HepG2 (cell line): ENCODE measurements around the gene CIAPIN1. TPM values are rescaled to one million over a fixed set of nuclear protein-coding genes. Genes with fewer than 3 reads are reported as not detected.

Experiments
- ATAC-seq: fragments of 200-7000 bp; cut with Tn5 transposase; 3 replicates; pipeline ENCODE4 v1.9.1; 2020; ENCODE audit warnings: mild to moderate bottlenecking, moderate library complexity
- BruUV-seq: library from RNA; stranded (reverse); fragments of 400-500 nt; replicated peaks from 2 replicates; lab custom pipeline; 2021; lab: Mats Ljungman, UMichigan
- CTCF ChIA-PET: fragments of 300-600 bp; formaldehyde crosslinking; extraction: SDS; loops from one replicate; lab custom pipeline; 2021; ENCODE audit warnings: low total read pairs, inconsistent platforms, low intra/inter-chr PET ratio; lab: Yijun Ruan, JAX
- POLR2A ChIA-PET: fragments of 350-600 bp; sonication (Branson Sonifier 250); formaldehyde crosslinking; loops from one replicate; lab custom pipeline; 2020; ENCODE audit warnings: antibody characterized with exemption, inconsistent platforms; lab: Yijun Ruan, JAX
- DNase-seq: peaks from one replicate; pipeline ENCODE4 v3.0.0-alpha.2; 2015; ENCODE audit warnings: low spot score
- FAIRE-seq: peaks from 3 replicates; lab custom pipeline; 2011; peaks lifted over from hg19 to GRCh38; lab: Jason Lieb, UNC
- H2AFZ ChIP-seq: one replicate; pipeline ENCODE4 v1.6.1; 2011; ENCODE audit warnings: low read length, inconsistent platforms
- H3K27ac ChIP-seq: fragments of 300-600 bp; 3 replicates; pipeline ENCODE4 v1.8.0; 2011; ENCODE audit warnings: mixed run types, mild to moderate bottlenecking, mixed read lengths, low read length, inconsistent platforms; ENCODE audit not compliant: insufficient read depth; ENCODE audit errors: extremely low read length
- H3K27me3 ChIP-seq, 2 experiments: fragments of 200-600 bp in 1 of 2; 2 replicates in 1 of 2; 3 replicates in 1 of 2; pipeline versions ENCODE4 v1.6.0 to v1.8.0; 2011; ENCODE audit warnings: low read length in 2 of 2, mild to moderate bottlenecking in 2 of 2, moderate library complexity in 2 of 2, inconsistent platforms in 1 of 2; ENCODE audit not compliant: insufficient read depth in 2 of 2, control insufficient read depth in 1 of 2
- H3K36me3 ChIP-seq, 2 experiments: fragments of 200-600 bp in 1 of 2; replicated peaks in 1 of 2; 2 replicates in 1 of 2; 3 replicates in 1 of 2; pipeline versions ENCODE4 v1.5.1 to v1.8.0; 2011; ENCODE audit warnings: low read length in 2 of 2, inconsistent platforms in 1 of 2; ENCODE audit not compliant: insufficient read depth in 2 of 2, control insufficient read depth in 1 of 2
- H3K4me1 ChIP-seq: 2 replicates; pipeline ENCODE4 v1.5.1; 2012; ENCODE audit warnings: low read length, inconsistent platforms; ENCODE audit not compliant: insufficient read depth
- H3K4me2 ChIP-seq: 2 replicates; pipeline ENCODE4 v1.6.0; 2011; ENCODE audit warnings: low read depth, low read length, inconsistent platforms
- H3K4me3 ChIP-seq, 3 experiments: fragments of 200-600 bp in 1 of 3; sonication (generic), shearing (Covaris generic) in 1 of 3; replicated peaks in 1 of 3; 2 replicates each; pipeline ENCODE4 v1.5.1; 2011 to 2016; ENCODE audit warnings: low read length in 3 of 3, inconsistent platforms in 2 of 3, low read depth in 2 of 3, mild to moderate bottlenecking in 2 of 3, control low read depth in 1 of 3, mixed read lengths in 1 of 3; ENCODE audit not compliant: insufficient read depth in 1 of 3
- H3K79me2 ChIP-seq: one replicate; pipeline ENCODE4 v1.6.1; 2011; ENCODE audit warnings: low read length, inconsistent platforms; ENCODE audit not compliant: insufficient read depth
- H3K9ac ChIP-seq: 2 replicates; pipeline ENCODE4 v1.6.0; 2011; ENCODE audit warnings: mild to moderate bottlenecking, low read depth, low read length, inconsistent platforms; ENCODE audit not compliant: insufficient read depth
- H3K9me3 ChIP-seq: 2 replicates; pipeline ENCODE4 v1.5.1; 2012; ENCODE audit warnings: mild to moderate bottlenecking, low read length
- H4K20me1 ChIP-seq: 2 replicates; pipeline ENCODE4 v1.6.0; 2011; ENCODE audit warnings: inconsistent platforms, mild to moderate bottlenecking, low read length, moderate library complexity; ENCODE audit not compliant: insufficient read depth
- EZH2 ChIP-seq: conservative IDR thresholded peaks from 2 replicates; pipeline ENCODE4 v1.6.1; 2012; ENCODE audit warnings: mild to moderate bottlenecking, low read depth, low read length, moderate library complexity
- GZF1 ChIP-seq: sonication (generic); formaldehyde crosslinking; IDR thresholded peaks from 2 replicates; pipeline ENCODE4 v1.5.1; 2020; ENCODE audit warnings: mild to moderate bottlenecking, missing genetic modification reagents
- NCOR1 ChIP-seq: fragments of 200-600 bp; sonication (generic); IDR thresholded peaks from 2 replicates; pipeline ENCODE4 v1.7.0; 2017; ENCODE audit warnings: antibody characterized with exemption, low read length, borderline replicate concordance
- NONO ChIP-seq, 2 experiments: fragments of 450-650 bp in 1 of 2; sonication (generic) in 1 of 2; formaldehyde crosslinking in 1 of 2; IDR thresholded peaks in 1 of 2; conservative IDR thresholded peaks in 1 of 2; 2 replicates each; pipeline versions ENCODE4 v1.6.1 to v1.8.0; 2017 to 2022; ENCODE audit warnings: mild to moderate bottlenecking in 1 of 2, missing genetic modification reagents in 1 of 2, moderate library complexity in 1 of 2
- NR0B2 ChIP-seq: sonication (generic); formaldehyde crosslinking; IDR thresholded peaks from 2 replicates; pipeline ENCODE4 v1.4.0; 2020; ENCODE audit warnings: mild to moderate bottlenecking, missing genetic modification reagents
- SALL1 ChIP-seq: sonication (generic); formaldehyde crosslinking; IDR thresholded peaks from 2 replicates; pipeline ENCODE4 v1.8.0; 2022; ENCODE audit warnings: mild to moderate bottlenecking, missing genetic modification reagents
- SMARCC2 ChIP-seq: fragments of 450-650 bp; IDR thresholded peaks from 2 replicates; pipeline ENCODE4 v1.6.1; 2017; ENCODE audit warnings: antibody characterized with exemption, mild to moderate bottlenecking
- SOX5 ChIP-seq: IDR thresholded peaks from 2 replicates; pipeline ENCODE4 v1.6.1; 2016; ENCODE audit warnings: borderline replicate concordance
- TAF15 ChIP-seq: fragments of 200-400 bp; formaldehyde crosslinking; IDR thresholded peaks from one replicate; pipeline ENCODE4 v1.6.1; 2018; ENCODE audit warnings: mild to moderate bottlenecking, low read depth, low read length; ENCODE audit not compliant: poor library complexity, severe bottlenecking
- TEAD3 ChIP-seq: optimal IDR thresholded peaks from 2 replicates; pipeline ENCODE3; 2016; ENCODE audit warnings: borderline replicate concordance
- ZNF282 ChIP-seq: fragments of 450-650 bp; IDR thresholded peaks from 2 replicates; pipeline ENCODE4 v1.6.1; 2018; ENCODE audit not compliant: partially characterized antibody
- ZNF33A ChIP-seq: sonication (generic); formaldehyde crosslinking; IDR thresholded peaks from 2 replicates; pipeline ENCODE4 v1.5.1; 2020; ENCODE audit warnings: missing genetic modification reagents, mild to moderate bottlenecking, moderate library complexity, borderline replicate concordance
- ZNF383 ChIP-seq: sonication (generic); formaldehyde crosslinking; IDR thresholded peaks from 2 replicates; pipeline ENCODE4 v1.4.0; 2020; ENCODE audit warnings: missing genetic modification reagents, mild to moderate bottlenecking, borderline replicate concordance
- ZNF512 ChIP-seq: sonication (generic); formaldehyde crosslinking; IDR thresholded peaks from 2 replicates; pipeline ENCODE4 v1.4.0; 2020; ENCODE audit warnings: mild to moderate bottlenecking, missing genetic modification reagents
- ZNF670 ChIP-seq: sonication (generic); formaldehyde crosslinking; IDR thresholded peaks from 2 replicates; pipeline ENCODE4 v1.8.0; 2022; ENCODE audit warnings: mild to moderate bottlenecking, missing genetic modification reagents, borderline replicate concordance
- WGBS: methylation state at CpG from one replicate; pipeline ENCODE4 v1.1.6; 2017; ENCODE audit warnings: low lambda C conversion rate; 5-methylcytosine and 5-hydroxymethylcytosine counted together
- in situ Hi-C: cut with HindIII; loops from 2 replicates; pipeline ENCODE4 v1.10.0; 2017; ENCODE audit warnings: low pct_unique_long_range_greater_than_20kb; ENCODE audit not compliant: extremely low pct_ligation_motif_present
- intact Hi-C: fragments of 100-400 bp; cut with micrococcal nuclease; formaldehyde crosslinking; loops from one replicate; pipeline ENCODE4 v1.10.0; 2022; ENCODE audit not compliant: unreplicated experiment
- polyA plus RNA-seq, 8 experiments: library from polyadenylated mRNA; depleted of rRNA in 3 of 8; stranded (reverse) in 7 of 8; unstranded in 1 of 8; fragments of >200 nt; fragmentation: Illumina TruSeq in 4 of 8; extraction: Trizol in 4 of 8; gene quantifications; 2 replicates each; pipeline versions ENCODE4 v1.2.1 to v1.2.3, GENCODE V29; 2011 to 2016; ENCODE audit warnings: low read depth in 4 of 8, missing spikeins in 1 of 8, mixed read lengths in 1 of 8; ENCODE audit not compliant: insufficient read depth in 1 of 8
- total RNA-seq, 5 experiments: library from RNA; depleted of rRNA; stranded (reverse); fragments of >200 nt; fragmentation: Illumina TruSeq; extraction: Trizol; gene quantifications; 2 replicates each; pipeline ENCODE4 v1.2.3, GENCODE V29; 2016; ENCODE audit warnings: low read depth in 1 of 5

Gene CIAPIN1
- total and polyA plus RNA-seq, 2 of the 13 experiments (the other 11 are each of a cell fraction or from before 2014, with no cell fraction given): 69.3 to 89.7 TPM

GRCh38 chr16:57486858-57487834 lies 40.0 kb upstream of the CIAPIN1 start (continued):
- TF ChIP-seq NCOR1 (0 out of 2 replicates have a peak, but pooled peaks have one; percentile 19), SALL1 (CRISPR knock-in tag) (peak; percentile 37; the same call in 1 of the 2 replicates), GZF1 (peak; percentile 98; the same call in 1 of the 2 replicates), NONO (IDR thresholded peaks at IDR 0.05) (no peak), NONO (CRISPR knock-in tag; conservative IDR thresholded peaks at IDR 0.05) (peak; percentile 75), ZNF33A (no peak)

- ATAC-seq: peak; percentile 82
- peak within 1 kb of the TSS; percentile 91 to 97 (median 96) for H3K4me3 ChIP-seq
- FAIRE-seq: no peak
- peak within 1 kb of the TSS; percentile 94 for H2AFZ ChIP-seq
- ChIA-PET POLR2A (interaction anchor here (0.6 to 3.2 kb wide), 12 partner anchors 10 to 190 kb away, joined by 3 to 31 read pairs (median 6); partner anchors contain the start of genes CIAPIN1, COQ9, CX3CL1 and POLR2C), CTCF (no interaction called here)
- peaks cover 20% of the 10 kb centered on the region for H3K79me2 ChIP-seq
- peak within 1 kb of the TSS; percentile 100 for H3K4me2 ChIP-seq
- H3K9ac ChIP-seq: peak within 1 kb of the TSS; percentile 88
- no peak for DNase-seq
- intact Hi-C loops: no loop called here
- WGBS: 2% methylated on average over 26 of the region's 73 CpGs
- H3K27me3 ChIP-seq: peaks cover 0 to 6% of the 10 kb centered on the region in 2 experiments; a peak in 1 of 5 replicates
- no peaks in the 10 kb centered on the region for H3K36me3 ChIP-seq
- H3K27ac ChIP-seq: peak within 1 kb of the TSS; percentile 56
- in situ Hi-C loops: no loop called here
- H3K4me1 ChIP-seq: peaks cover 66% of the 10 kb centered on the region
- H3K9me3 ChIP-seq: no peaks in the 10 kb centered on the region
- no peaks in the 10 kb centered on the region for H4K20me1 ChIP-seq
- no TSS peak for BruUV-seq
- TF ChIP-seq SMARCC2: no peak
- no peak; the same call in 1 of the 2 replicates for TF ChIP-seq SOX5 (CRISPR knock-in tag)
- no peak for TF ChIP-seq NR0B2 (CRISPR knock-in tag)
- no peak for TF ChIP-seq ZNF383 (CRISPR knock-in tag)
- TF ChIP-seq TEAD3 (CRISPR knock-in tag): no peak
- no peak for TF ChIP-seq ZNF512 (CRISPR knock-in tag)
- peak; percentile 44; the same call in 1 of the 2 replicates for TF ChIP-seq ZNF670 (CRISPR knock-in tag)
- TF ChIP-seq TAF15: no peak
- no peak for TF ChIP-seq ZNF282
- no peak for TF ChIP-seq EZH2
Measured at GRCh38 chr16:57485916-57486857, 39.0 kb upstream of the CIAPIN1 start, which contains the start of gene DOK4. DOK4 (minus strand) TSS chr16:57486493; CDS start chr16:57479507, 6,986 bp downstream.
